GM18858 (cell line): ENCODE measurements around the gene ACTN1.
"Not testable (repeated sequence)": the region's sequence is repeated elsewhere in the genome, so short reads cannot be mapped to it uniquely, and the experiment has no call there.

ENCODE experiments used
- ATAC-seq: cut with Tn5 transposase; IDR thresholded peaks from one replicate; pipeline ENCODE4 v1.9.1; 2021; ENCODE audit not compliant: unreplicated experiment

Gene ACTN1

DNA sequence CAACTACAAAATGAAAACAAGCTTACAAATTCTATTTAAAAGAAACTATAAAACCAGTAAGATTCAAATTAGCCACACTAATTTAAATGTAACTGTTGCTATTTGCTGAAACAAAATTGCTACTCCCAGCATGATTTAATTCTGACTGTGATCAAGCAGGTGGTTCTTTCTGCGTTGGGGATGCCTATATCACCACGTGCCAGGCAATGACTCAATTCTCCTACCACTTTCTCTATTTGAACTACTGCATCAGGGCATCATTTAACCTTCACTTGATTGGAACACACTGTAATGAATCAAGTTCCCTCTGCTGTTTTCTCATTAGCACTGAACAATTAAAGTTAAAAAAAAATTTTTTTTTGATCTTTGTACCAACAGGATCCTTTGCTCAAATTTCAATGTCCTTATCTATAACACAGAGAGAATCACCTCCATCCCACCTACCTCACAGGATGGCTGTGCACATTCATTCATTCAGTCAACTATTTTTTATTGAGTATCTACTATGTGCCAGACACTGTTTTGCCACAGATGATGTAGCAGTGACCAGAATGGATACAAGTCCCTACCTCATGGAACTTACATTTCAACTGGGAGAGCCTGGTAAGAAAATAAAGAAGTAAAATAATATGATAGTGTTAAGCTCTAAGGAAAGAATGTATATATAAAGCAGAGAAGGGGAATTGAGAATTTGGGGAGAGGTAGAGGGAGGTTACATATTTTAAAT is 8.0 kb upstream of the ACTN1 start:
- ATAC-seq: no peak

- ATAC-seq: no peak
Observed at GRCh38 chr14:68986225-68986624, 7.1 kb upstream of the ACTN1 start.

DNA sequence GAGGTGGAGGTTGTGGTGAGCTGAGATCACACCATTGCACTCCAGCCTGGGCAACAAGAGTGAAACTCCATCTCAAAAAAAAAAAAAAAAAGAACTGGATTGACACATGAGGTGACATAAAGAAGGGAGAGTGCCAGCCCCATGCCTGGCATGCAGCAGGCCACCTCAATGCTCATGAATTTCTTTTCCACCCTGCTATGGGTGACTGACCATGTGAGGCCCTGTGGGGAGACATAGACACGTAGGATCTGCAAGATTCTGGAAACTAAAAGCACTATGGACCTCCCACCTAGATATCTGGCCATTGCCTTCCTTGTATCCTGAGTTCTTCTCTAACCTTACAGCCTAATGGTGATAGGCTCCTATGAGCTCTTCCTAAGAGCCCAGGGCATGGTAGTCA is 5.6 kb upstream of the ACTN1 start:
- no peak for ATAC-seq

GRCh38 chr14:68983191-68983590 is 4.1 kb upstream of the ACTN1 start:
- no peak for ATAC-seq

GRCh38 chr14:68982581-68982980 is 3.5 kb upstream of the ACTN1 start:
- no peak for ATAC-seq

DNA sequence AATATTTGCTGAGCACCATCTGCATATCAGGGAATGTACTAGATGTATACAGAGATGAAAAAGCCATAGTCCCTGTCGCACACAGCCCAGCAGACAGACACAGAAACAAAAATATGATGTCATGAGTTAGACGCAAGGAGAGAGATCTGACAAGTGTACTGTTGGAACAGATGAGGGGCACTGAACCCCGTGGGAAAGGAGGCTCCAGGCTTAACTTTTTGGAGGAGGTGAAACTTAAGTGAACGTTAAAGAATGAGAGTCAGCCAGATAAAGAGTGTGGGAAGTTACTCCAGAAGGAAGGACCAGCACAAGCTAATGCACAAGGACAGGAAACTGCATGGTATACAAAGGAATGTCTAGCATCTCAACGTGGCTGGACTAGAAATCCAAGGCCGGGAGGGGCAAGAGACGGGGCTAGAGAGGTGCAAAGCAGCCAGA is 2.5 kb upstream of the ACTN1 start:
- ATAC-seq: no peak

DNA sequence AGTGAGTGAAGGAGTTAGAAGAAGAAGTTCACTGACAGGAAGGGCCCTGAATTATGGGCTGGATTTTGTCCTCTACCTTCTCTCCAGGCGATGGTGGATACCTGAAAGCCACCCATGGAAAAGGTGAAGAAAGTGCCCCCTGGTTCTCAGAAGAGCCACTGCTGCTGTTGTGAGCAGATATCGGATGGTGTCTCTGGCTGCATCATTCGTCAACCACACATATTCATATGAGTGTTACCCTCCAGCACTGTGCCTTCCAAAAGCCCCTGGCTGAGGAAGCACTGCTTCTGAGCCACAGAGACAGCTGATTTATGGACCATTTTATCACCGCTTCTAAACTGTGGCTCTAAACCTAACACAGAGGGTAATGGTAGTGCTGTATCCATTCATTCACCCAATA is 2.0 kb upstream of the ACTN1 start:
- ATAC-seq: no peak

GRCh38 chr14:68979722-68980451 is 785 bp upstream of the ACTN1 start:
- ATAC-seq: no peak

DNA sequence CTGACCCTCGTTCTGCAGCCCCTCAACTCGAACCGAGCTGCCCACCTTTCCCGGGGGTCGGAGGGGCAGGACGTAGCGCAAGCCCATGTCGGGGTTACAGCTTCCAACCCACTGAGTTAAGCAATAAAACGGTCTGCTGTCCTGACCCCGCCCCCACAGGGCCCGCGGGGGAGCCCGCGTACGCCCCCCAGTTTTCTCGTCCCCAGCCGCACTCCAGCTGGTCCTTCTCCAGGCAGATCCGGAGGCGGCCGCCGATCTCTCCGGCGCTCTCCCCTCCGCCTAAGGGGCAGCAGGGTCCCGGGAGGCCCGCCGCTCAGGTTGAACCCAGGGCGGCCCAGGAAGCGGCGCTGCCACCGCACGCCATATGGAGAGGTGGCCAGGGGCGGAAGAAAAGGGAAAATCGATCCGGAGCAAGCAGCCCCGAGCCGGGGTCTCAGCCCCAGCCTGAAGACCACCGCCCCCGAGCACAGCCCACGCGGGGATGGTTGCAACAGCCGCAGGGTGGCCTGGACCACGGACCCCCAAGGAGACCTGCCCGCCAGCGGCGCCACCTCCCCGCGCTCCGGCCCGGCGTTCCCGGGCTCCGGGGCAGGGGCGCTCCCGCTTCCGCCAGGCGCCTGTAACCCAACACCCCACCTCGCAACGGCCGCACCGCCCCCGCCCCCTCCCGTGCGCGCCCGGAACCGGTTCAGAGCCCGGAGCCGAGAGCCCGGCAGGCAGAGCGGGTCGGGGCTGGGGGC is 760 bp downstream of the ACTN1 start:
- no peak for ATAC-seq

DNA sequence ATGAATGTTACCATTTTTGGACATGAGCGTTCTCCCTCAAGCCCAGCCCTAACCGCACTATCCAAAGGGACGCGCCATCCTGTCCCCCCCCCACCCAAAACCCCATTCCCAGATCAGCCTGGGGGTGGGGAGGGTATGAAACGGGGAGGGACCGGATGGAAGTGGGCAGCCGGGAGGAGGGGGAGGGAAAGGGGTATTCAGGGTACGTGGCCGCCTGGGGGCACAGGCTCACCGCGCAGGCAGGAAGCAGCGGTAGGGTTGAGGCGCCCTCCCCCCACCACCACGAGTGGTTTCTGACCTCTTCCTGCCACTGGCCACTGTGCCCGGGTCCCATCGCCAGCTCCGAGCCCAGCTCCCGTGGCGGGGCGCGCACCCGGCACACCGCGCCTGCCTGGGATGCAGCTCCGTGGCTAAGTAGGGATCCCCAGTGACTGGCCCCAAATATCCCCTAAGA is 1.4 kb downstream of the ACTN1 start:
- no peak for ATAC-seq

DNA sequence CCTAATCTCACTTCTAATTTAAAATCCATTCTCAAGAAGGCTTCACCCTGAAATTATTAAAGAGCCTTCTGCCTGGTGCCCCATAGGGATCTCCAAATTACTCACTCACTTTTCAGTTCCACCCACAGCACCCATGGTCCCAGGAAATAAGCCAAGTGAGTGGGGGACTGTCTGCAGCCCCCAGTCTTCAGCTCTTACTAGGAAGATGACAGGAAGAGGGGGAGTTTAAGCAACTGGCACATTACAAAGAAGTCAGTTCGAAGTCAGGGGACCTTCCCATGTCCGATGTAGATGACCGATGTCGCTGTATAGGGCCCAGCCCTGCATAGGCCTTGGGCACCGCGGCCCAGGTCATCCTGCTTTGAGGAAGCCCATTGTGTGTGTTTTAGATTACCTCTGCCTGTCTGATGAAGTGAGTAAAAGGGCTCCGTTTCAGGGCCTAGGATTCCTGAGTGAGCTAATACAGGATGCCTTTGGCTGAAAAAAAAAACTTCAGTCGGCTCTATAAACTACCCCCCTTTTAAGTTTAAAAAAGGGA is 1.9 kb downstream of the ACTN1 start:
- no peak for ATAC-seq

DNA sequence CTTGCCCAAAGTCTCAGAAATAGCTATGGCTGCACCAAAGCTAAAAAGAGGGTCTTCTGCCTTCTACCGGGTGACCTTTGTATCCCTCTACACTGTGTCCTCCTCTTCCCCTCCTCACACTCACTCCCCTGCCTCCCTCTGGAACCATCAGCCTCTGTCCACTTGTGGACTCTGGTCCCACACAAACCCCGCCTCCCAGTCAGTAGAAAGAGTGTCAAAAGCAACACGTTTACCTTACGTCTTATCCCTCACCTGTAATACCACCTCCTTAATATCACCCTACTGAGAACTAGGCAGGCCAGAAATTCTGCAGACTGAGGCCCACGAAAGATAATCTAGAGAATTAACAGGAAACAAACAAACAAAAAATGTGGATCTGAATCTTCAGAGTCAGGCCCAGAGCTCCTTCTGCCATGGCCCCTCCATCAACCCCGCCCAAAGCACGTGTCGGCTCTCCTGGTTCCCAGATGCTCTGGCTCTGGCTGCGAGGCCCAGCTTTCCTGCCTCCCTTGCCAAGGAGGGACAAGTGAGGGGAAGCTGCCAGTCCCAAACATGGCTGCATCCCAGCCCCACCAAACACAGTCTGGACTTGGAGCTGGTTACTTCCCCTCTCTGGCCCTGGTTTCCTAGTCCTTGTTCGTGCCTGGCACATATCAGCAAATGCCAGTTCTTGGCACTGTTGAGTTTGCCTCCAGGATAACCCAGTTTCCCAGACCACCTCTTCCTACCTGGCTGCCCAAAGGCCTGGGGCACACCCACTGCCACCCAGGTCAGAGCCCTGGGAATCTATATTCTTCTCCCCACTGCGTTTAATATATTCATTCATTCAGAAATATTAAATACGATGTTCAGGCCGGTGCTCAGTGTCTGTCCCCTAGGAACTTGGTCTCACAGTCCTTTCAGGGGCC is 2.7 kb downstream of the ACTN1 start:
- no peak for ATAC-seq

DNA sequence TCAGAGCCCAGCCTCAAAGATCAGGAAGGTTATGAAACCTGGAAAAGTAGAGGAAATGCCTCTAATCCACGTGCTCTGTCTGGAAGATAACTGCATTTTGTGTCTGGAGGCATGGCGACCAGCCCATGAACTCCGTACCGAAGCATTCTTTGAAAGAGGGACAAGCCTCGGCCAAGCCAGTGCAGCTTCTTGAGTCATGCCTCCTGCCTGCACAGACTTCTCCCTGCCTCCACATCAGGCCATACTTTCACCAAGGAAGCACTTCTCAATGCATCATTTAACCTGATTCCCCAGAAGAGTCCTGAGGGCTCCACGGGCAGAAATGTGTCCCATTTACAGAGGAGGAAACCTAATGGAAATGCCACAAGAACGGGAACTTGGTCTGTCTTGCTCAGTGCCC is 3.4 kb downstream of the ACTN1 start:
- ATAC-seq: no peak

GRCh38 chr14:68974759-68975347 is 4.2 kb downstream of the ACTN1 start:
- ATAC-seq: no peak

- no peak for ATAC-seq
Observed at GRCh38 chr14:68973639-68974038, 5.5 kb downstream of the ACTN1 start.

- ATAC-seq: not testable (repeated sequence)
Observed at GRCh38 chr14:68973219-68973565, 5.9 kb downstream of the ACTN1 start.

GRCh38 chr14:68972507-68973218 is 6.4 kb downstream of the ACTN1 start:
- ATAC-seq: no peak

DNA sequence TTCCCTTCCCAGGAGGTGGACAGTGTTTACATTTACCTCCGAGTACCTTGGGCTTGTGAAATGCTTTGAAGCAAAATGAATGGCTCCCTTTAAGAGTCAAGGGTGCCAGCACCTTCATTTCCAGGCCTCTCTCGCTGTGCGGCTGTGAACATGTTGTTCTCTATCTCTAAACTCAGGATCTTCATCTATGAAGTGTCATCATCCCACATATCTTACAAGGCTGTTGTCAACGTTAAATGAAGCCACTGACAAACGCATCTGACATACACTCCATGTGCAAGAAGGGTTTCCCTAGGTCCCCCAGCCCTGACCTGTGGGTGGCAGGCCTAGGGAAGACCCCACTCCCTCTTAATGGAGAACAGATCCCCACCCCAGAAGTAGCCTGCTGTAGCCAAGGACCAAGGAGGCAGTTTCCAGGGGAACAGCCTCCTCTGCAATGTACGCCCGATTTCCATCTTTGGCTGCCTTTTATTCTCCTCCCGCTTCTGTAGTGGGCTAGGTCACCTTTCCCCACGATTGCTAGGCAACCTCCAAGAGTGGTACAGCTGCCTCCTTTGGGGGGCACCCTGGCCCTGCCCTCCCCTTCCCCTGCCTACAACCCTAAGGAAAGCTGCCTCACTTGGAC is 7.6 kb downstream of the ACTN1 start:
- ATAC-seq: no peak

DNA sequence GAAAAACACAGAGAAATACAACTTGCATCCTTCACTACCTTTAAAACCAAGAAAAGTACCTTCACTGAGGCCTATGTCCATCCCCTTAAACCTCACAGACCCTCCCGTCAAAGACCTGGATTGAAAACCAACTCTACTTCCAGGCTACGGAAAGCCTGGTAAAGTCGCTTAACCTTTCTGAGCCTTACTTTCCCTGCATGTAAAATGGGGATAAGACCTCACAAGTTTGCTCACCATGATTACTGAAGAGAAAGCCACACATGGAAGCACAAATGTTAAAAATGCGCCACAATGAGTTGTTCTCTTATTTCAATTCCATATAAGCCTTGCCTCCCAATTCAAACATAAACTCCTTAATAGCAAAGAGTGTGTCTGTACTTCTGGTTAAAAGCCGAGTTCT is 8.4 kb downstream of the ACTN1 start:
- no peak for ATAC-seq
